ENCODE data around the gene PCDH18. TPM values are rescaled to one million over a fixed set of nuclear protein-coding genes. Genes with fewer than 3 reads are reported as not detected.

The PCDH18 gene
- total RNA-seq, 4 donors from 2014 or later, result 4.4 to 18.3 (median 7.2) TPM

DNA sequence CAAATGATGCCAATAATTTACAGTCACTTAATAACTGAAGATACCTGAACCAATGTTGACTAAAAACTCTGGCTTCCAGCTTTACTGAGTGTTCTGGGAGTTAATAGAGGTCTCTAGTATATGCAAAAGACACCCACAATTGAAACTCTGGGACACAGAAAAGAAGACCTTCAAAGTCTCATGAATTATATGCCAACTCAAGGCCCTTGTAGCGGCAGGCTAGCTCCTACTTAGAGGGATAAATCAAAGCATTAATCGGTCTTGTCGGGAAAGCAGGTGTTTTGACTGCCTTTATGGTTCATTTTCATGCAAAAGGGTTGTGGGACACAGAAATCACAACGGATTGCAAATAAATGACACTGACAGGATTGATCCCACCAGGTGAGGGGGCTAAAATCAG, 55.9 kb downstream of the PCDH18 start:
- intact Hi-C loops (cut with DNase I; ENCODE audit: low total_unique reads), result no loop called here
- WGBS, 2 donors, result 78 to 83% methylated on average over 4 of the region's 4 CpGs
- DNase-seq (ENCODE audit: low spot score in 2 of 2), result no peak
- no peak for TF ChIP-seq POLR2A (IDR thresholded peaks at IDR 0.05)
- TF ChIP-seq, protein P1, sequence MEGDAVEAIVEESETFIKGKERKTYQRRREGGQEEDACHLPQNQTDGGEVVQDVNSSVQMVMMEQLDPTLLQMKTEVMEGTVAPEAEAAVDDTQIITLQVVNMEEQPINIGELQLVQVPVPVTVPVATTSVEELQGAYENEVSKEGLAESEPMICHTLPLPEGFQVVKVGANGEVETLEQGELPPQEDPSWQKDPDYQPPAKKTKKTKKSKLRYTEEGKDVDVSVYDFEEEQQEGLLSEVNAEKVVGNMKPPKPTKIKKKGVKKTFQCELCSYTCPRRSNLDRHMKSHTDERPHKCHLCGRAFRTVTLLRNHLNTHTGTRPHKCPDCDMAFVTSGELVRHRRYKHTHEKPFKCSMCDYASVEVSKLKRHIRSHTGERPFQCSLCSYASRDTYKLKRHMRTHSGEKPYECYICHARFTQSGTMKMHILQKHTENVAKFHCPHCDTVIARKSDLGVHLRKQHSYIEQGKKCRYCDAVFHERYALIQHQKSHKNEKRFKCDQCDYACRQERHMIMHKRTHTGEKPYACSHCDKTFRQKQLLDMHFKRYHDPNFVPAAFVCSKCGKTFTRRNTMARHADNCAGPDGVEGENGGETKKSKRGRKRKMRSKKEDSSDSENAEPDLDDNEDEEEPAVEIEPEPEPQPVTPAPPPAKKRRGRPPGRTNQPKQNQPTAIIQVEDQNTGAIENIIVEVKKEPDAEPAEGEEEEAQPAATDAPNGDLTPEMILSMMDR (IDR thresholded peaks at IDR 0.05), result no peak
- H3K4me3 ChIP-seq (ENCODE audit: low read depth, poor library complexity, severe bottlenecking), result no peak overlapping the region

DNA sequence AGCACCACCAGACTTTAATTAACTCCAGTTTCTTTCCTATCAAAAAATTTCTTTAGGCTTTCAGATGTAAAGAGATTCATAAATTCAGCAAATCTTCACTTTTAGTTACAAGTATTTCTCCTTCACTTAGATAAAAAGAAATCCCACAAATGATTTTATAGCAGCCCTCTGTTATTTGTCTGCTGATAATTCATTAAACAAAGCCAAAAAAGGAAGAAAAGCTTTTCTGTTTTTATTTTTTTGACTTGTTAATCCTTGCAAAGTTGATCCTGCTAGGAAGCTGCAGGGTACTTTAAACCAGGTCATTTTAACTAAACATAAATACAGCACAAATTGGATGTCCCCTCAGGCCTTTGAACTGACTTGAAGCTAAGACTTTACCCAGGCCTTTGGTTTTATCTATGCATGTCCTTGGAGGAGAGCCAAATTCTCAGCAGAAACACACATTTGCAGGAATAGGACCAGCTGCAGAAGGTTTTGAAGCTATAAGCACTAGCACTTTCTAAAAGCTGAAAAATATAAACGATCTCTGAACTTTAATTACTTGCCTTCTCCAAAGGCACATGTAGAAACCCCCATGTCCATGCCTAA, 57.5 kb downstream of the PCDH18 start:
- 11 to 13% methylated on average over 1 of the region's 1 CpG for WGBS, 2 donors
- TF ChIP-seq POLR2A (IDR thresholded peaks at IDR 0.05), result no peak
- TF ChIP-seq, protein P1 (IDR thresholded peaks at IDR 0.05), result no peak
- H3K4me3 ChIP-seq (ENCODE audit: low read depth, poor library complexity, severe bottlenecking), result no peak overlapping the region
- intact Hi-C loops (cut with DNase I; ENCODE audit: low total_unique reads), result no loop called here
- no peak for DNase-seq (ENCODE audit: low spot score in 2 of 2)

DNA sequence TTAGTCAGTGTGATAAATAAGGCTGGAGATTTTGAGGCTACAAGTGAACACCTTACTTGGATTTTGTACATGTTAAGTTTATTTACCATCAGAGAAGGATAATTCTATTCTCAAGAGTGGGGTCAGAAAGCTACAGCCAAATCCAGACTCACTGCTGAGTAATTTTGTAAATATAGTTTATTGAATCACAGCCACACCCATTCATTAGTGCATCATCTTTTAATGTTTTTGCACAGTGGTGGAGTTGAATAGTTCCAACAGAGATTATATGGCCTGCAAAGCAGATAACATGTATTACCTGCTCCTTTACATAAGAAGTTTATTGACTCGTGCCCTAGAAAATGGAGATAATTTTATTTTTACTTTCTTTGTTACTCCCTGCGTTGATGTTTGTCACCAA, 60.4 kb downstream of the PCDH18 start:
- intact Hi-C loops (cut with DNase I; ENCODE audit: low total_unique reads), result no loop called here
- no peak overlapping the region for H3K4me3 ChIP-seq (ENCODE audit: low read depth, poor library complexity, severe bottlenecking)
- TF ChIP-seq, protein P1 (IDR thresholded peaks at IDR 0.05), result no peak
- 39 to 78% methylated on average over 2 of the region's 2 CpGs for WGBS, 2 donors
- no peak for DNase-seq (ENCODE audit: low spot score in 2 of 2)

DNA sequence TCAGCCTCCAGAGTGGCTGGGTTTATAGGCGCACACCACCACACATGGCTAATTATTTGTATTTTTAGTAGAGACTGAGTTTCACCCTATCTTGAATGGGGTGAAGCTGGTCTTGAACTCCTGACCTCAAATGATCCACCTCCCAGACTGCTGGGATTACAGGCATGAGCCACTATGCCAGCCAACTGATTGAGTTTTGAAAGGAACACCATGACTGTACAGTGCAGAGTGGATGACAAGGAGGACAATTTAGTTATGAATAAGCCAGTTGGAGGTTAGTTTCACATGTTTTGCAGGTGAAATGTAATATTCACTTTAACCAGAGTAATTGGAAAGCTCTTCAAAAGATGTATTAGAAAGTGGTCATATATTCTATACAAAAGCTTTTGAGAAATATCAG, 60.8 kb downstream of the PCDH18 start:
- intact Hi-C loops (cut with DNase I; ENCODE audit: low total_unique reads), result no loop called here
- DNase-seq (ENCODE audit: low spot score in 2 of 2), result no peak
- TF ChIP-seq, protein P1 (IDR thresholded peaks at IDR 0.05), result no peak
- no peak for TF ChIP-seq POLR2A (IDR thresholded peaks at IDR 0.05)
- 100% methylated on average over 1 of the region's 1 CpG for WGBS, 2 donors
- H3K4me3 ChIP-seq (ENCODE audit: low read depth, poor library complexity, severe bottlenecking), result no peak overlapping the region

DNA sequence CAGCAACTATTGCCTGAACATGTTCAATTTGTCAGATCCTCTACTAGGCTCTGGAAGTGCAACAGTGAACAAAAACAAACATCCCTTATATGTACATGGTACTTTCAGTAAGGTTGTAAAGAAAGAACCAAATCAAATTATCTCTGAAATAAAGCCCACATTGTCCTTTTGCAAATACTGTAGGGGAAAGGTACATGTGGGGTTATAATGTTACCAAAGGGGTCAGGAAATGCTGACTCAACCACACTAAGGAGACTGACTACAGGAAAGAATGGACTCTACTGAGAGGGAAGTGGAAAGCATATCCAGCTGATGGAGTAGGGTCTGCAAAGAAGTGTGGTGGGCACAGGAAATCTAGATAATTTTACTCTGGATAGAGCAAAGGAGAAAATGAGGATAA, 61.5 kb downstream of the PCDH18 start:
- no peak for TF ChIP-seq POLR2A (IDR thresholded peaks at IDR 0.05)
- TF ChIP-seq, protein P1 (IDR thresholded peaks at IDR 0.05), result no peak
- no peak overlapping the region for H3K4me3 ChIP-seq (ENCODE audit: low read depth, poor library complexity, severe bottlenecking)
- intact Hi-C loops (cut with DNase I; ENCODE audit: low total_unique reads), result no loop called here
- DNase-seq (ENCODE audit: low spot score in 2 of 2), result no peak
